NK-92 (cell line): ENCODE data around the gene HSCB.
"Not testable (repeated sequence)": the region's sequence is repeated elsewhere in the genome, so short reads cannot be mapped to it uniquely, and the experiment has no call there.

ENCODE experiments used
- DNase-seq: peaks from one replicate; lab custom pipeline; 2025; ENCODE audit not compliant: unreplicated experiment; lab: John Stamatoyannopoulos, UW

HSCB gene

GRCh38 chr22:28788601-28789000 lies 46.8 kb downstream of the HSCB start:
- no peak for DNase-seq

GRCh38 chr22:28791124-28791523 lies 49.3 kb downstream of the HSCB start:
- DNase-seq = no peak

GRCh38 chr22:28791841-28792490 lies 50.1 kb downstream of the HSCB start:
- no peak for DNase-seq

DNA sequence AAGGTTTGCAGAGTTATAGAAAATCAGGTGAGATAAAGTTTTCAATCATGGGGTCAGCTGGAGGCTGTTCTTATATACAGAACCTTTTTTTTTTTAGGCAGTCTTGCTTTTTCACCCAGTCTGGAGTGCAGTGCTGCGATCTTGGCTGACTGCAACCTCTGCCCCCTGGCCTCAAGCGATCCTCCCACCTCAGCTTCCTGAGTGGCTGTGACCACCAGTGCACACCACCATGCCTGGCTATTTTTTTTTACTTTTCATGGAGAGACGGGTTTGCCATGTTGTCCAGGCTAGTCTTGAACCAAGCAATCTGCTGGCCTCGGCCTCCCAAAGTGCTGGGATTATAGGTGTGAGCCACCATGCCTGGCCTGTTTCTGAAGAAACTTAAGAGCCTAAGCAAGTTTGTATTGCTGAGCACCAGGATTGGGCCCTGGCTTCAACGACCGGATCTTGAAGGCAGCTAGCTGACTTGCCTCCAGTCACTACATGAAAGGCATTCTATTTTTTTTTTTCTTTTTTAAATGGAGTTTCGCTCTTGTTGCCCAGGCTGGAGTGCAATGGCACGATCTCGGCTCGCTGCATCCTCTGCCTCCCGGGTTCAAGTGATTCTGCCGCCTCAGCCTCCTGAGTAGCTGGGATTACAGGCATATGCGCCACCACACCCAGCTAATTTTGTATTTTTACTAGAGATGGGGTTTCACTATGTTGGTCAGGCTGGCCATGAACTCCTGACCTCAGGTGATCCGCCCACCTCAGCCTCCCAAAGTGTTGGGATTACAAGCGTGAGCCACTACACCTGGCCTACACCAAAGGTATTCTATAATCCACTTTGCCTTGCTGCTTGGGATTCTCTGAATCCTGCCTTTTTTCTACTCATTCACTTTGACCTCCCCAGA lies 50.9 kb downstream of the HSCB start:
- no peak for DNase-seq

DNA sequence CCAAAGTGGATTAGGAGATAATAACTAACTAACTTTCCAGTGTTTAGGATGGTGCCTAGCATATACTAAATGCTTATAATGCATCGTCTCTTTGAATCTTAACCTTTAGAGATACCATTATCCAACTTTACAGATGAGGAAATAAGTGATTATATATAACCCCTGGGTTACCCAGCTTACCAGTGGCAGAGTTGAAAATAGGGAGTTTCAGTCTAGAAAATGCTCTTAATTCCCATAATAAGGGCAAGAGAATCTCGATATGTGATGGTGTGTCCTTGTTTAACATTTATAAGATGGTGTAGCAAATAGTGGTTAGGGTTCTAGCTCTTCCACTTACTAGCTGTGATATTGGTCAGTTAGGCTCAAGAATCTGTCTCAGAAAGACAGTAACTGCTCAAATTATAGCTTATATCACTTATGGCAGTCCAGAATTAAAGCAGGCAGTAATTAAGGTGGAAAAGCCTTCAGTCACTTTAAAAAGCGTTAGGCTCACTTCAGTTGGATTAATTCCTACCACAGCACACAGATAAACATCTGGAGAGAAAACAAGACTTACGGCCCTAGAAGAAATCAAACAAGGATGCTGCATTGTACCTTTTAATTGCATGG lies 52.2 kb downstream of the HSCB start:
- no peak for DNase-seq

GRCh38 chr22:28795071-28795693 lies 53.3 kb downstream of the HSCB start:
- DNase-seq = no peak

- DNase-seq = no peak
Observed at GRCh38 chr22:28795932-28796856, 54.4 kb downstream of the HSCB start.

- DNase-seq = no peak
Observed at GRCh38 chr22:28798810-28799605, 57.2 kb downstream of the HSCB start.

DNA sequence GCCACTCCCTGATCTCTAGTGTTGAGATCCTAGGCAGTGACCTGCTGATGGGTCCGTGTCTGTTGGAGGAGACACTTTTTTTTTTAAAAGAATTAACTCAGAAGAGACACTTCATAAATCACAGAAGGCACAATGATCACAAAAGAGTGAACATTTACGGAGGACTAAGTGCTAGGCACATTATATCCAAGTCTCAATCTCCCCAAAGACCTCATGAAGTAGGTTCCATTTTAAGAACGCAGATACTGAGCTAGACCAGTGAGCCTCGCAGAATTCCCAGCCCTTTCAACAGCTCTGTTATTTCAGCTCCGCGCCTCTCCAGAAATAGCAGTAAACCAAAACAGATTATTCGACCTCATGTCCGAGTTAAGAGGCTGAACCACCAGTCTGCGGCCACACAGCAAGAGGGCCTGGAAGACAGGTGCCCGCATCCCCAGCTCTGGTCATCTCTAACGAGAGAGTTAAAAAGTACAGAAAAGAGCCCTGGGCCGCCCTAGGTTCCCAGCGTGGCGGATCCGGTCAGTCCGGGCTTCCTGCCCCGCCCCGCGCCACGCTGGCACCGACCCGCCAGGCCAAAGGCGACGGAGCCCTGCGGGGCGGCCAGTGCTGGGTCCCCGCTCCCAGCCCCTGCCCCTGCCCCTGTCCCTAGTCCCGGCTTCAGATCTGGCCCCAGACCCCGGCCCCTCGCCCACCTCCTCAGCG lies 57.9 kb downstream of the HSCB start:
- DNase-seq = no peak

- DNase-seq = no peak
Observed at GRCh38 chr22:28800308-28801041, 58.6 kb downstream of the HSCB start, which contains the start of gene XBP1. Gene XBP1, minus strand, starts transcription at chr22:28800569.

DNA sequence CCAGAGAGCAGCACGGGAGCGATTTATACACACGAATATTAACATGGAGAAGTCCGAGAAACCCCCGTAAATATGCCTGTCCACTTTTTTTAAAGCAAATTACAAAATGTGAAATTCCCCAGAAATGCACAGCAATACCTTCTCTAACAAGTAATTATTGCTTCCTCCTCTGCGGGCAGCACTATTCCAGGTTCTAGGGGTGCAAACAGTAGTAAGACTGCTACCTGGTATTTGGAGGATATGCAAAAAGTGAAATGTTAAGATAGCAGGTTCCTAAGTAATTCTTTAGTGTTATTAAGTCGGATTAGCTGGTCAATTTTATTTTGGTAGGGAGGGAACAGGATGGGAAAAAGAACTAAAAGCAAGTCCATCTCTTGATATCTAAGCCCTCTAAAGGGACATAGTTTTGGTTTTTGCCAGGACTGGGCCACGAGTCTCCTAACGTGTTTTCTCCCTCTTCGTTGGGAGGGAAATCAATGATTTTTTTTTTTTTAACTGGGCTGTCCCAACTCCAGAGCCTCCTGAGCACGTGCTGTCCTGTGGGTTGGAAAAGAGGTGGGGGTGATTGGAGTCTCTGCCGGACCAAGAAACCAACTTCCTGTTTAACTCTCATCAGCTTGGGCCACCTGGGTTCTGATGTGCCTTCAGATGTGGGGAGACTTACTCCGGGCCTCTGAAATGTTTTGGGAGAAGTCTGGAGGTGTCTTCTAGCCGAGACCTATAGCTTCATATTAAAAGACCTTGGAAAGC lies 60.2 kb downstream of the HSCB start:
- DNase-seq = no peak

DNA sequence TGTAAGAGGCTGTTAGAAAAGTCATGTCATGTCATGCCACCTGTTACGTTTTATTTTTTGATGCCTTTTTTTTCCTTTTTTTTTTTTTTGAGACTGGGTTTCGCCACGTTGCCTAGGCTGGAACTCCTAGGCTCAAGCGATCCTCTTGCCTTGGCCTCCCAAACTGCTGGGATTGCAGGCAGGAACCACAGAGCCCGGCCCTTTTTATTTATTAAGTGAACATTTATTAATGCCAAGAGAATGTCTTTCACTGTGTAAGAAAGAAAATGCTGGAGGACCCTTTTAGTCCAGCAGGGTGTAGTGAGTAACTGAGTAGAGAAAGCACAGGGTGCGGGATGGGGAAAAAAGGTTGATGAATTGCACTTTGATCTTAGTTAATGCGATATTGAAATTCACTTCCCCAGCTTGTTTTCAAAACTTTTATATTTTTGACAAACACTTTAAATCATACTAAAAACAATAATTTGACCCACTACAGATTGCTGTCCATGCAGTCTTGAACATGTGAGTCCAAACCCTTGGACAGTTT lies 60.8 kb downstream of the HSCB start:
- DNase-seq = no peak

- not testable (repeated sequence) for DNase-seq
Observed at GRCh38 chr22:28805426-28805825, 63.6 kb downstream of the HSCB start.
